NT2/D1 (cell line): Measurements from ENCODE around the gene VPS50.

ENCODE experiments used
- SUZ12 ChIP-seq: IDR thresholded peaks from 2 replicates; pipeline ENCODE4 v1.6.1; 2011; ENCODE audit not compliant: insufficient read length, insufficient read depth; ENCODE audit errors: extremely low read depth
- YY1 ChIP-seq: IDR thresholded peaks from 2 replicates; pipeline ENCODE4 v1.6.1; 2011; ENCODE audit not compliant: insufficient read length, insufficient read depth
- ZNF274 ChIP-seq: IDR thresholded peaks from 2 replicates; pipeline ENCODE4 v1.6.1; 2011; ENCODE audit warnings: mild to moderate bottlenecking, low read depth, low read length

DNA sequence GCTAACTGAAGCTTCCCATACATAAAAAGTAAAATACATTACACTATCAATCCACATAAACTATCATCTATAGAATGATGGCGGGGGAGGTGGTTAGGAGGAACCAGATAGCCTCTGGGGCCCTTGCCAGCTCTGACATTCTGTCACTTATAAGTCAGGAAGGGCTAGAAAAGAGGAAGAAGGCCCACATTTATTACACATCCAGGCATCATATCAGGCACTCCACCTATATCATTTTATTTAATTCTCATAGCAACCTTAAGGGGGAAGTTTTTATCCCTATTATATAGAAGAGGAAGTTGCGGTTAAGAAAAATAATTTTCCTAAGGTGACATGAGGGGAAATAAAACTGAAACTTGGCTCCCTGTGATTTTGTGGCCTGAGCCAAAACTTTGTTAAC lies 35.8 kb upstream of the VPS50 start:
- TF ChIP-seq YY1 (no peak), ZNF274 (no peak), SUZ12 (no peak)
